Left hindlimb (tissue), 1 donor: ENCODE results near the gene LARP4B.
"Not testable (repeated sequence)": the region's sequence is repeated elsewhere in the genome, so short reads cannot be mapped to it uniquely, and the experiment has no call there.

Experiments
- DNase-seq: peaks from one replicate; pipeline ENCODE4 v3.0.0-alpha.2; 2018

Gene LARP4B

DNA sequence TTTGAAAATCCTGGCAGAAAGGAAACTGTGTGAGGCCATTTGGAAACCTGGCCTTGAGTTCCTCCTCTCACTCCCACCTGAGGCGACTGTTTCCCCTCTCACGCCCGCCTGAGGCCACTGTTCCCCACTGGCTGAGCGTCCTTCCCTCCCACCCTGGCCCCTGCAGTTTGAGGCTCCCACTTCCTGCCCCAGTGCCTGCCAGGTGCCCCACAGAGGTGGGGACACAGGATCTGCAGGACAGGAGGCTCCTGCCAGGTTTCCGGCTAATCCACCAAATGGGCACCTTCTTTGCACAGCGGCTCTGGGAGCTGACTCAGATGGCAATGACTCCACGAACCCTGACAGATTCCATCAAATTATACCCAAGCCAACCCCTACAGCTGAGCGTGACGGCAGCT lies 24.3 kb upstream of the LARP4B start:
- no peak for DNase-seq

GRCh38 chr10:955127-955819 lies 23.8 kb upstream of the LARP4B start:
- no peak for DNase-seq

DNA sequence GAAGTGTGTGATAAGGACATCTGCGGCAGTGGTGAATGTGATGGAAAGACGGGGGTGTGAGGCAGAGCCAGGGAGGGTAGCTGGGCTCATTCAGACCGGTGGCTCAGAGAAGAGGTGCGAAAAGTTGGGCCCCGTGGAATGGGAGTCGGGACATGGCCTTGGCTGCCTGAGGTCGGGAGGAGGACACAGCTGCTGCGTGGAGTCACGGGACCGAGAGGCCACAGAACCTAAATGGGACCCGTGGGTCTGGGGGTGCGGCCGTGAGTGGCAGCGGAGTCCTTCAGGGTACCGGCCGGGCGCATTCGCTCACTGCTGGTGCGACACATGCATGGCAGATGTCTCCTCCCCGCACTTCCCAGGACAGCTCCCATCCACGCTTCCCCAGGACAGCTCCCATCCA lies 22.9 kb upstream of the LARP4B start:
- no peak for DNase-seq

GRCh38 chr10:953836-954235 lies 22.3 kb upstream of the LARP4B start:
- DNase-seq = no peak

DNA sequence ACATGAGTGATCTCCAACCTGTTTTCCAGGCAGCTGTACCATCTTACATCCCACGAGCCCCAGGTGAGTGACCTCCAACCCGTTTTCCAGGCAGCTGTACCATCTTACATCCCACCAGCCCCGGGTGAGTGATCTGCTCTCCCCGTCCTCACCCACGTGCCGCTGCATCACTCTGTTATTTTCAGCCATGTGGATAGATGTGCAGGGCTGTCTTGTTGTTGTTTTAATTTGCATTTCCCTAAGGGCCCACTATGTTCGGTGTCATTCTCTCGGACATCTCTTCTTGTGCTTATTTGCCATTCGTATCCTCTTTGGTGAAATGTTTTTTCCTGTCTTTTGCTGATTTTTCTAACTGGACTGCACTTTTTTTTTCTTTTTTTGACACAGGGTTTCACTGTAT lies 17.9 kb upstream of the LARP4B start:
- no peak for DNase-seq

DNA sequence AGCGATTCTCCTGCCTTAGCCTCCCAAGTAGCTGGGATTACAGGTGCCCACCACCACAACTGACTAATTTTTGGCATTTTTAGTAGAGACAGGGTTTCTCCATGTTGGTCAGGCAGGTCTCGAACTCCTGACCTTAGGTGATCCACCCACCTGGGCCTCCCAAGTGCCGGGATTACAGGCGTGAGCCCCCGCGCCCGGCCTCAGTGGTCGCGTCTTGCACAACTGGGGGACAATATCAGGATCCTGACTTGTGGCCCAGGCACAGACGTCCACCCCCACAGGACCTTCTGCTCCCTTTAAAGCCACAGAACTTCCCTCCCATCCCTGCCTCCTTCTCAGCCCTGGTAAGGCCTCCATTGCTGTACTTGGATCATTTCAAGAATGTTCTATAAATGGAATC lies 16.8 kb upstream of the LARP4B start:
- DNase-seq = no peak

- DNase-seq = no peak
These were observed 16.4 kb upstream of the LARP4B start for GRCh38 chr10:947881-948280.

- no peak for DNase-seq
These were observed 15.5 kb upstream of the LARP4B start for GRCh38 chr10:947051-947450.

DNA sequence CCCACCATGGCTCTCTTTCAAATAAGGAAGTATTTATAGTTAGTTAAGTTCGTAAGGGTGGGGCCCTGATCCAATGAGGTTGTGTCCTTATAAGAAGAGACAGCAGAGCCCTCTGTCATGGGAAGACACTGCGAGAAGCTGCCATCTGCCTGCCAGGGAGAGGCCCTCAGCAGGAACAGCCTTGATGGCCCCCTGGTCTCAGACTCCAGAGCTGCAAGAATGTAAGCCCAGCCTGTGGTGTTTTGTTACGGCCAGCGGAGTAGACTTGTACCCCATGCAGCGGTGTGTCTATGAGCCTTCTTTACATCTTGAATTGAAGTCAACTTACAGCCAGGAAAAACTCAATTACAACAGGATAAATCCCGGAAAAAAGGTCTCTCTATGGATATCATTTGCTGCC lies 14.3 kb upstream of the LARP4B start:
- no peak for DNase-seq

GRCh38 chr10:944034-944831 lies 12.7 kb upstream of the LARP4B start:
- no peak for DNase-seq

- DNase-seq = no peak
These were observed 12.0 kb upstream of the LARP4B start for GRCh38 chr10:943334-944033.

- no peak for DNase-seq
These were observed 7.6 kb upstream of the LARP4B start for GRCh38 chr10:938941-939678.

DNA sequence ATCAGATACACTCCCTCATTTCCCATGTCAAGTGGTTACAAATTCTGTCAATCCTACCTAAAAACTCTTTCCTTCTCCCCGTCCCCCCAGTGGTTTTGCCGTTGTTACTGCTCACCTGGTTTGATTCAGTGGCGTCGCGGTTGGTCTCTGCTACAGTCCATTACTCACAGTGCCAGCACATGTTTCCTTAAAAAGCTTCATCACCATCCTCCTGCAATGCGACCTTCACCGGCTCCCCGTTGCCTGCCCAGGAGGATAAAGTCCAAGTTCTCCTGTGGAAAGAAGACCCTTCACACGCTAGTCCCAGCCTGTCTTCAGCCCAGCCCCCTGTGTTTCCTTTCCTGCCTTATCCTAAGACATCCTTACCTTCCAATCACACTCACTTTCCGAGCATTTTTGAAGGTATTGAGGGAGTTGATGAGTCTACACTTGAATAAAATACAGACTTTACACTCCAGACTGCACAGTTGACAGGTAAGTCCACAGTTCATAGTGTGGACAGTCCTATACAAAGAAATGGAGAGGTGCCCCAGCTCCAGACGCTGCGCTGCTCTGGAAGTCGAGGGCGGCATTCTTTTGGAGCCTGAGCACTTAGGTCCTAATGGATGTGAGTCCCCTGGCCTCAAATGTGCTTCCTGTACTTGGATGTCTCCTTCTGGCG lies 3.4 kb upstream of the LARP4B start:
- DNase-seq = no peak

GRCh38 chr10:934165-934564 lies 2.7 kb upstream of the LARP4B start:
- not testable (repeated sequence) for DNase-seq

GRCh38 chr10:932589-932988 lies 1.1 kb upstream of the LARP4B start:
- DNase-seq = no peak

DNA sequence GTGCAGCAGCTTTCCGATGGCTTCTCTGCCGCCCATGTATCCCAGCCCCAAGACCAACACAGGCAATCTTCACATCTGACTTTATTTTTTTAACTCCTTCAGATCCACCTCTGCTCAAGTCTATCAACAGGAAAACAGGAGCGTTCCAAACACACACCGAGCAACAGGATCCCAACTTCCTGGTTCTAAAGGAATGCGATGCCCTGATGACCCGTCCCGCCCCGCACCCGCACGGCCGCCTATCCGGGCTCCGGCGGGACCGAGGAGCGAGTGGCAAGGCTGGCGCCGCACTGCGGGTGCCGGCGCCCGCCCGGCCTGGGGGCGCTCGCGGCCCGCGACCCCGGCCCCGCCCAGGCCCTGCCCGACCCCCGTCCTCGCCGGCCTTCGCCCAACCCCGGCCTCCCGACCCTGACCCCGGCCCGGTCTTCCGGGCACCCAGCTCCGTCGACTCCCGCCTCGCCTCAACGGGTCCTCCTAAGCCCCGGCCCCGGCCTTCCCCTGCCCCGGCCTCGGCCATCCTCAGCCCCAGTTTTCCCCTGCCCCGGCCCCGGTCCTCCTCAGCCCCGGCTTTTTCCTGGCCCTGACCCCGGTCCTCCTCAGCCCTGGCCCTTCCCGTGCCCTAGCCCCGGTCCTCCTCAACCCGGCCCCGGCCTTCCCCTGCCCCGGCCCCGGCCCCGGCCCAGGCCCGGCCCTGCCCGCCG lies 730 bp downstream of the LARP4B start:
- peak; percentile 52 for DNase-seq

DNA sequence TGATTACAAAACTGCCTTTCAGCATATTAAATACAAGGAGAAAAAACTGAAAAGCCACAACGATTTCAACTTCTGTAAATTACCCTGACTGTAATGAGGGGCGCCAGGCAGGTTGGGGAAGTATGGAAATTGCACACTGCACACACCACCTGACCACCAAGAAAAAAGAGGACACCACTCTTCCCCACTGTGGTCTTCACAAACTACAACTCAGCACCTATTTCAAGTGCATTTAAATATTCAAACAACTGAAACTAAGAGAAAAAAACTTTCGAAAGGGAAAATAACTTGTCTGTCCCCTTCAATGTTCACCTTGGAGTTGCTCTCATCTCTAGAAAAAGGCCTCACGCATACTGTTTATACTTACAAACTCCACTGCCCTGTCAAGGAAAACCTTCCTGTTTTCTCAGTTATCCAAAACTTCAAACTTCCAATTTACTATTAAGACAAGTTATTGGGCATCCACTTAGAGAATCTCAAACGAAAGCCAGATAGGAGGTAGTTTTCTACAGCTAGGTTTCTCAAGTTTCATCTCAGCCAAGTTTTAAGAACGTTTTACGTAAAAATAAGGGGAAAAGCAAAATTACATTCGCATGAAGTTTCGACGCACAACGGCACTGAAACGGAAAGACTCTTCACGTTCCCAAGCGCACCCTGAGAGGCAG lies 1.4 kb downstream of the LARP4B start:
- DNase-seq = no peak

DNA sequence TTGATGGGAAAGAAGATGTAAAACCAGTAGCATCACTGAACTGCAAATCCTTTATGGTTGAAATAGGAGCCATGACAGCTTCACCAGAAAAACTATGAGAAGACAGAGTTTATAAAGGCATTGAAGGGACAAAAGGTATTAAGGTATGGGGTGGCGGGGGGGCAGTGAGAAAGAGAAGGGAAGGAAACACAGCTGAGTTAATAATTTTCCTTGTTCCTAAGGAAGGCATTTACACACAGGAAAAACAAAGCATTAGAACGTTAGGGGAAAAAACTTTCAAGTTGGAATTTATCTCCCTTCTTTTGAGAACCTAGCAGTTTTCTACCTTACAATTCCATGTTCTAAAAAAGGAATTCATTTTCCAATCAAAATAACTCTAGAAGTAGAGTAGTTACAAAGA lies 4.4 kb downstream of the LARP4B start:
- no peak for DNase-seq

DNA sequence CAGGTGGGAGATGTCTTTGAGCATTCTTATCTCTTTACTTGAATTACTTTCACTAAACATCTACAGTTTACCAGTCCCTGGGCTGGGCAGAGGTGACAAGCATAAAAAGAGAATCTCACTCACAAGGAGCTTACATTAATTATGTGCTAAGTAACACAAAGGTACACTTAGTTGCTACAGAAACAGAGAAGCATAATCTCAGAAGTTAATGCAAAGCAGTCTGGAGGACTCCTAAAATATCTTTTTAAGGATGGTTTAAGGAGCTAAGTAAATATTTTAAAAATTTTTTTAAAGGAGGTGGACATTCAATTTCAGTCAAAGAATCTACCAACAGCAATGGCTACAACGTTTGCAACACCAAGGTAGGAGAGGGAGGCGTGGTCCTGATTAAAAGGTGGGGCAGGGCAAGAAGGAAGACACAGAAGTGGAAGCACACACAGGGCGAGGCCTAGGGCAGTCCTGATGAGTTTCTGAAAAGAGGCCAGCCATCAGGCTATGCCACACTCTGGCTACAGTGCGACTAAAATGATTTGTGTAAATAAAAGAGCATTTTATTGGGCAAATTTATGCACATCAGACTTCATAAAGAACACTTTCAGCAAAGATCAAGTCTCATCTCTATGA lies 5.3 kb downstream of the LARP4B start:
- no peak for DNase-seq

GRCh38 chr10:924524-924859 lies 7.0 kb downstream of the LARP4B start:
- no peak for DNase-seq
